ENCODE measurements around the gene U2AF2.

U2AF2 gene

DNA sequence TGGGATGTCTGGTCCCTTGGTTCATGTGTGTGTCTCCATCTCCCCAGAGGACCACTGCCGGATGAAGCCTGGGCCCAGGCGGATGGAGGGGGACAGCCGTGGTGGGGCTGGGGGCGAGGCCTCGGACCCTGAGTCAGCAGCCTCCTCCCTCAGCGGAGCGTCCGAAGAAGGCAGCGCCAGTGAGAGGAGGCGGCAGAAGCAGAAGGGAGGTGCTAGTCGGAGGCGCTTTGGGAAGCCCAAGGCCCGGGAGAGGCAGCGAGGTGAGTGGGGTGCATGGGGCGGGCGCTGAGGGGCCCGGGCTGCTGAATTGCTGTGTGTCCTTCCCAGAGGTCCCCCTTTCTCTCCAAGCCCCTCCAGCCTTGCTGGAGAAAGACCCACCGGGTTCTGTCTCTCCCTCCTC, 3.6 kb upstream of the U2AF2 start:
- DNase-seq (ENCODE audit: low spot score), result no peak
- no peaks in the 10 kb centered on the region for H3K27me3 Mint-ChIP-seq (ENCODE audit: low read depth)
- H3K9me3 Mint-ChIP-seq, result no peaks in the 10 kb centered on the region
- H3K27ac Mint-ChIP-seq, result no peak overlapping the region
- H3K36me3 Mint-ChIP-seq (ENCODE audit: low read depth), result peaks cover 18% of the 10 kb centered on the region
- H3K4me3 Mint-ChIP-seq, result no peak overlapping the region
- H3K4me1 Mint-ChIP-seq (ENCODE audit: low read depth), result peaks cover 20% of the 10 kb centered on the region

DNA sequence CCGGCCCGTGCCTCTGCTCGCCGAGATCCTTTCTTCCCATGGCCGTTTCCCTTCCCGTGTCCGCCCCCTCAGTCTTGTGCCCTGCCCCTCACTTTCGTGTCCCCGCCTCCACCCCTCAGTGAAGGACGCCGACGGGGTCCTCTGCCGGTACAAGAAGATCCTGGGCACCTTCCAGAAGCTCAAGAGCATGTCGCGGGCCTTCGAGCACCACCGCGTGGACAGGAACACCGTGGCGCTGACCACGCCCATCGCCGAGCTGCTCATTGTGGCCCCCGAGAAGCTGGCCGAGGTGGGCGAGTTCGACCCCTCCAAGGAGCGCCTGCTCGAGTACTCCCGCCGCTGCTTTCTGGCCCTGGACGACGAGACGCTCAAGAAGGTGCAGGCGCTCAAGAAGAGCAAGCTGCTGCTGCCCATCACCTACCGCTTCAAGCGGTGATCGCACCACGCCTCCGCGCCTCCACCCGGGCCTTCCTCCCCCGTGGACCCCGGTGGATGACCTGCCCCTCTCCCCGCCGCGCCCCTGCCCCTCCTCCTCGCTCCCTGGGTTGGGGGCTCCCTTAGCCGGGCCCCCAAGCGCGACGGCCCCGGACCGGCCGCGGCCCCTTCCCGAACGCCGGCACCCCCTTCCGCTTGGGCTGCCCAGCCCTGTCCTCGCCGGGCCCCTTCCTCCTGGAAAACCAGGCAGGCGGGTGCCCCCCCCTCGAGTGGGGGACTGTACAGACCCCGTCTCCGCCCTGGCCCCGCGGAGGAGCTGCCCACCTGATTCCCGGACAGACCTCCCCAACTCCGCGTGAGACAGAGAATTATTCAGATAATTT, 2.3 kb upstream of the U2AF2 start:
- Mint-ChIP-seq H3K36me3 (ENCODE audit: low read depth) (peaks cover 26% of the 10 kb centered on the region), H3K27me3 (ENCODE audit: low read depth) (no peaks in the 10 kb centered on the region), H3K27ac (peak overlapping the region; percentile 49), H3K9me3 (no peaks in the 10 kb centered on the region), H3K4me3 (peak overlapping the region; percentile 46), H3K4me1 (ENCODE audit: low read depth) (peaks cover 26% of the 10 kb centered on the region)
- no peak for DNase-seq (ENCODE audit: low spot score)

DNA sequence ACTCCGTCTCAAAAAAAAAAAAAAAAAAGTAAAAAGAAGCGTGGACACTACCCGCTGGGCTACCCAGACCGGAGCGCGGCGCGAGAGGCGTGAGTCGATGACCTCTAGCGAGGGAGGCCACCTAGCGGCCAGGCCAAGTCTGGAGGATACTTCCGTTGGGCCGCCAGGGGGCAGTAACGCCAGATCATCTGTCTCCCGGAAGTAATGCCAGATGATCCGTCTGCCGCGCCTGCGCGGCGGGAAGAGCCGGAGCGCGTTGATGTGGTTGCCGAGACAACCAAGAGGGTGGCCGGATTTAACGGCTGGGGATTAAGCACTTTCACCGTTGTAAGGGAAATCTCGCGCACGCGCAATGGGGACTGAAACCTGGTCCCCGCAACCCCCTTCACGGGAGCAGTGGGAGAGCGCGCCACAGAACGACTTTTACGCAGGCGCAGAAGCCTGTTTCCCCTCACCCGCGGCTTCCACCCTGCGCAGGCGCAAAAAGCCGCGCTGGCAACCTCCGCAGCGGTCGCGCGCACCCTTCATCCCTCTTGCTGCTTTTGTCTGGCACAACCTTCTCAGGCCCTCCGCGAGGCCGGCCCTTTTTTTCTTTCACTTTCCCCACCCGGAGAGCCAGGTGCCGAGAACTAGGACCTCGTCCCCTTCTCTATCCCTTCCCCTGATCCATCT, 1.0 kb upstream of the U2AF2 start:
- H3K4me1 Mint-ChIP-seq (ENCODE audit: low read depth), result peaks cover 26% of the 10 kb centered on the region
- peaks cover 30% of the 10 kb centered on the region for H3K36me3 Mint-ChIP-seq (ENCODE audit: low read depth)
- peak overlapping the region; percentile 89 for H3K4me3 Mint-ChIP-seq
- H3K27me3 Mint-ChIP-seq (ENCODE audit: low read depth), result no peaks in the 10 kb centered on the region
- H3K27ac Mint-ChIP-seq, result peak overlapping the region; percentile 96
- H3K9me3 Mint-ChIP-seq, result no peaks in the 10 kb centered on the region
- peak; percentile 98 for DNase-seq (ENCODE audit: low spot score)

DNA sequence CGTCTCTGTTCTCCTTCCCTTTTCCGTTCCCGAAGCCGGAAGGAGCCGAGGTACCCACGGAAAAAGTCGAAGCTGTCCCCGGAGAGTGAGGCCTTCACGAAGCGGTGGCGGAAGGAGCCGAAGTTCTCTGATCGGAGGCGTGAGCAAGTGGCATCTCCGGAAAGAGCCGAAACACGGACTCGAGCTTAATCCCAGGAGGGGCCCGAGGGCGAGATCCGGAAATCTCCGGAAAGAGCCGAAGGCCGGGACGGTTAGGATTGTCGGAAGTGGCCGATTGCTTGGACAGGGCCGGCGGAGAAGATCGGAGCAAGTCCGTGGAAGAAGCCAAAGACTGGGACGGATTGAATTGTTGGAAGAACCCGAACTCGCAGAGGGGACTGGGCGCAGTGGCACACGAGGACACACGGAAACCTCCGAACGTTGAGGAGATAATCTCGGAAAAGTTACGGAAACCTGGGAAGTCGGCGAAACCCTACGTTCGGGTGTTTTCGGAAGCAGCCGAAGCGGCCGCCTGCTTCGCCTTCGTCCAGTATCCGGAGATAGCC, 440 bp upstream of the U2AF2 start:
- peak overlapping the region; percentile 96 for H3K27ac Mint-ChIP-seq
- peak overlapping the region; percentile 89 for H3K4me3 Mint-ChIP-seq
- peaks cover 26% of the 10 kb centered on the region for H3K4me1 Mint-ChIP-seq (ENCODE audit: low read depth)
- no peaks in the 10 kb centered on the region for H3K27me3 Mint-ChIP-seq (ENCODE audit: low read depth)
- H3K36me3 Mint-ChIP-seq (ENCODE audit: low read depth), result peaks cover 31% of the 10 kb centered on the region
- no peaks in the 10 kb centered on the region for H3K9me3 Mint-ChIP-seq
- peak; percentile 99 for DNase-seq (ENCODE audit: low spot score)

DNA sequence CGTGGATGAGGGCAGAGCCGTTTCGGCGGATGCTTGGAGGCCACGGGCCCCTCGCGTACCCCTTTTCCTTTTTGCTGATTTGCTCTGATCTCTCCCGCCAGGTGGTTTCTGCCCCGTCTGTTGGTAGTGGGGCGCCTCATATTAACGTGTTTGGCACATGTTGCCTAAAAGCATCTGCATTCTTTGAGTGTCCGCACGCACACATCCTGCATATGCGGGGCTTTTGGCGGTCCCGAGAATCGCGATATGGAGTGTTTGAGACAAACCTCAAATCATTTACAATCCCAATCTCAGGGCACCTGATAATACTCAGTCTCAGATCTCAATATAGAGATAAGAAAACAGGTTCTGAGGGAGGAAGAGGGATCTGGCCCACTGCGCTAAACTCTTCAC, 809 bp downstream of the U2AF2 start:
- no peaks in the 10 kb centered on the region for H3K9me3 Mint-ChIP-seq
- H3K36me3 Mint-ChIP-seq (ENCODE audit: low read depth), result peaks cover 35% of the 10 kb centered on the region
- no peaks in the 10 kb centered on the region for H3K27me3 Mint-ChIP-seq (ENCODE audit: low read depth)
- peaks cover 25% of the 10 kb centered on the region for H3K4me1 Mint-ChIP-seq (ENCODE audit: low read depth)
- H3K4me3 Mint-ChIP-seq, result peak overlapping the region; percentile 91
- H3K27ac Mint-ChIP-seq, result peak overlapping the region; percentile 96
- no peak for DNase-seq (ENCODE audit: low spot score)

DNA sequence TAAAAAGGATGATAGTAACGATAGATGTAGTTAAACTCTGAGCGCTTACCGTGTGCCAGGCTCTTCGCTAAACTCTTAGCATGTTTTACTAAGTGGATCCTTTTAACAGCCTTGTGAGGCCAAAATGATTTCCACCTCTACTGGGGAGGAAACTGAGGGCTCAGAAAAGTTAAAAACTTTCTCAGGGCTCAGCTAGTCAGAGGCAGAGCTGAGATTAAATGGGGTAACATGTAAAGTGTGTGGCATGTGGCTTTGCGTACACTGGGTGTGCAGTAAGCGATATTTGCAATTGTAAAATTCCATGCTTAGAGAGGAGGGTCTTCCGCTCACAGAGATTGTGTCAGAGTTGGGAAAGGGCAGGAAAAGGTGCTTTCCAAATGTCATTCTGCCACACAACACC, 1.7 kb downstream of the U2AF2 start:
- H3K4me3 Mint-ChIP-seq, result peak overlapping the region; percentile 91
- peak overlapping the region; percentile 96 for H3K27ac Mint-ChIP-seq
- DNase-seq (ENCODE audit: low spot score), result no peak
- no peaks in the 10 kb centered on the region for H3K27me3 Mint-ChIP-seq (ENCODE audit: low read depth)
- H3K4me1 Mint-ChIP-seq (ENCODE audit: low read depth), result peaks cover 25% of the 10 kb centered on the region
- no peaks in the 10 kb centered on the region for H3K9me3 Mint-ChIP-seq
- peaks cover 36% of the 10 kb centered on the region for H3K36me3 Mint-ChIP-seq (ENCODE audit: low read depth)

DNA sequence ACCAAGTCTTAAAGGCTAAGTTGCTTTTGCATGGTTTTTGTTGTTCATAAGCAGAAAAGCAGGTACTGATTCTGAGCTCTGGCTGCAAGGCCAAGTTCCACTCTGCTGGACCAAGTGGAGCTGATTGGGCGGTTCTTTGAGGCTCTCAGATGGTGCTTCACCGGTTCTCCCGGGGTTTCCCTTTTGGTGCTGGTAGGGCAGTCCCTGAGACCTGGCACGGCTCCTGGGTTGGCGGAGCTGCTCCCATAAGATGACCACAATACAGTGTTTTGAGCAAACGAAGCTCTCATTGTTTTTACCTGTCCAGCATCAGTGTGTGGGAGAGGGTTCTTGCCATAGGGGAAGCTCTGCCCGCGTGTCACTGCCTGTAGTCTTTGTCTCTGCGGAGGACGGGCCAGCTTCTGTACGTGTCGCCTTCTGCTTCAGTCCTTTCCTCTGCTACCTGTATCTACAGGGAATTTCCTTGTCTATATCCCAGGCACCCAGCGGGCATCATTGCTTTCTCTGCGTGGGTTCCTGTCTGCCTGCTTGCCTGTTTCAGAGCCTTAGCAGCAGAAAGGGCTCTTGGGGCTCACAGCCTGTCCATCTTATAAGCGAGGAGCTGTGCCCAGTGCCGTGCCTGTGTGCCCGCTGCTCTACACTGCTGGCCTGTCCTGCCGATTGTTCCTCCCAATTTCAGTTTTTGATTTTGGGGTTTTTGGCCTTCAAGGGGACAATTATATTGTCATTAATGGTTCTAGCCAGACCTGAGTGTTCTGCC, 2.3 kb downstream of the U2AF2 start:
- Mint-ChIP-seq H3K27ac (peak overlapping the region; percentile 63), H3K36me3 (ENCODE audit: low read depth) (peaks cover 42% of the 10 kb centered on the region), H3K27me3 (ENCODE audit: low read depth) (no peaks in the 10 kb centered on the region), H3K9me3 (no peaks in the 10 kb centered on the region), H3K4me3 (peak overlapping the region; percentile 91), H3K4me1 (ENCODE audit: low read depth) (peaks cover 24% of the 10 kb centered on the region)
- DNase-seq (ENCODE audit: low spot score), result no peak

DNA sequence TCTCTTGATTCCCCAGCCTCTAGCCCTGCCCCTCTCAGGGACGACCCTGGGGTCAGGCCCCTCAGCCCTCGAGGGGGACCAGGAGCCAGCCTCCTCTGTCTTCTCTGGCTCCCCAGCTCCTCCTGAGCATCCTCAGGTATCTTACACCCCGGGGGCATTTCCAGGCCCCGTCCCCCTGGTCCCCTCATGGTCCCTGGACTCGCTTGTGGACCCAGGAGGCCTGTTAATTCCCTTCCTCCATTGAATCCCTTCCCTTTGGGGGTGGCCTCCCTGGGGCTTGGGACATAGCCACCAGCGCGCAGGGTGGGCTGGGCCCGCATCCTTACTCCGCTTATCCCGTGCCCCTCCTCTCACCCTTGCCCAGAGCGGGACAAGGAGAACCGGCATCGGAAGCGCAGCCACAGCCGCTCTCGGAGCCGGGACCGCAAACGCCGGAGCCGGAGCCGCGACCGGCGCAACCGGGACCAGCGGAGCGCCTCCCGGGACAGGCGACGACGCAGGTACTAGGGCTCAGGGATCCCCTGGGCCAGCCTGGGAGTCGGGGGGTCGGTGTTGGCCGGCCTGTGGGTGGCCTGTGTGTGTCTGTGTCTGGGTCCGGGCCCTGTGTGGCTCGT, 4.1 kb downstream of the U2AF2 start:
- Mint-ChIP-seq H3K27ac (no peak overlapping the region), H3K36me3 (ENCODE audit: low read depth) (peaks cover 58% of the 10 kb centered on the region), H3K4me3 (no peak overlapping the region), H3K27me3 (ENCODE audit: low read depth) (no peaks in the 10 kb centered on the region), H3K9me3 (no peaks in the 10 kb centered on the region), H3K4me1 (ENCODE audit: low read depth) (peaks cover 24% of the 10 kb centered on the region)
- DNase-seq (ENCODE audit: low spot score), result no peak

GRCh38 chr19:55659822-55660221, 5.0 kb downstream of the U2AF2 start:
- Mint-ChIP-seq H3K36me3 (ENCODE audit: low read depth) (peaks cover 64% of the 10 kb centered on the region), H3K4me3 (no peak overlapping the region), H3K4me1 (ENCODE audit: low read depth) (peaks cover 24% of the 10 kb centered on the region), H3K9me3 (no peaks in the 10 kb centered on the region), H3K27ac (no peak overlapping the region), H3K27me3 (ENCODE audit: low read depth) (no peaks in the 10 kb centered on the region)
- no peak for DNase-seq (ENCODE audit: low spot score)

DNA sequence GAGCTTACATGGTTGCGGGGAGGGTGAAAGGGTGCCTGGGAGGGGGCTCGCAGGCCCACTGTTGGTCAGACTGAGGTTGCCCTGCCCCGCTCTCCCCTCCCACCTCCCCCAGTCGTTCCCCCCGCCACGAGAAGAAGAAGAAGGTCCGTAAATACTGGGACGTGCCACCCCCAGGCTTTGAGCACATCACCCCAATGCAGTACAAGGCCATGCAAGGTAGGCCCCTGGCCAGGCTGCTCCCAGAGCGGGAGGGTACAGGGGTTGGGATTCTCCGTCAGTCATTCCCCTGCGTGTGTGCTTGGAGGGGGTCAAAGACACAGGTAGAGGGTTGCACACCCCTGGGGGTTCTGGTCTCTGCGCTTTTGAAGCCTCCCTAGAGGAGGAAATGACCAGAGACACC, 5.6 kb downstream of the U2AF2 start:
- no peaks in the 10 kb centered on the region for H3K9me3 Mint-ChIP-seq
- H3K27me3 Mint-ChIP-seq (ENCODE audit: low read depth), result no peaks in the 10 kb centered on the region
- DNase-seq (ENCODE audit: low spot score), result no peak
- H3K4me1 Mint-ChIP-seq (ENCODE audit: low read depth), result peaks cover 24% of the 10 kb centered on the region
- peaks cover 65% of the 10 kb centered on the region for H3K36me3 Mint-ChIP-seq (ENCODE audit: low read depth)
- no peak overlapping the region for H3K27ac Mint-ChIP-seq
- no peak overlapping the region for H3K4me3 Mint-ChIP-seq

GRCh38 chr19:55660991-55661390, 6.2 kb downstream of the U2AF2 start:
- Mint-ChIP-seq H3K9me3 (no peaks in the 10 kb centered on the region), H3K36me3 (ENCODE audit: low read depth) (peaks cover 61% of the 10 kb centered on the region), H3K27ac (no peak overlapping the region), H3K4me3 (no peak overlapping the region), H3K27me3 (ENCODE audit: low read depth) (no peaks in the 10 kb centered on the region), H3K4me1 (ENCODE audit: low read depth) (peaks cover 20% of the 10 kb centered on the region)
- DNase-seq (ENCODE audit: low spot score), result no peak

DNA sequence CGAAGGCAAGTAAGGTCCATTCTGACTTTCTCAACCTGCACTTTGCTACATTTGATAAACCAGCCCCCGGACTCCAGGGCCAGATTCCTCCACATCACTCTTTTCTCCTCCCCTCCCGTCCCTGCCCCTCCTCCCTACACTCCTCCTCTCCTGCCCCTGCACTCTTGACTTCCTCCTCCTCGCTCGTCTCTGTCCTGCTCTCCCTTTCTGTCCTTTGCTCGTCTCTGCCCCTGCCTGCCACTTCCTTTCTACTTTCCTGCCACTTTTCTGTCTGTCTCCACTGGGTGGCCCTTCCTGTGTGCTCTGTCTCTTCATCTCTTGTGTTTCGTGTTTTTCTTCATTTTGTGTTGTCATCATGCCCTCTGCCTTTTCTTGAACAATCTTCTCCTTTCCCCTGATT, 7.0 kb downstream of the U2AF2 start:
- no peak overlapping the region for H3K4me3 Mint-ChIP-seq
- H3K36me3 Mint-ChIP-seq (ENCODE audit: low read depth), result peaks cover 61% of the 10 kb centered on the region

GRCh38 chr19:55663846-55664536, 9.2 kb downstream of the U2AF2 start:
- H3K36me3 Mint-ChIP-seq (ENCODE audit: low read depth), result peaks cover 68% of the 10 kb centered on the region
- H3K4me1 Mint-ChIP-seq (ENCODE audit: low read depth), result peaks cover 3% of the 10 kb centered on the region
- no peak for DNase-seq (ENCODE audit: low spot score)
- H3K4me3 Mint-ChIP-seq, result no peak overlapping the region
- no peaks in the 10 kb centered on the region for H3K27me3 Mint-ChIP-seq (ENCODE audit: low read depth)
- H3K9me3 Mint-ChIP-seq, result no peaks in the 10 kb centered on the region
- H3K27ac Mint-ChIP-seq, result no peak overlapping the region

More for the DNA sequence above, 7.0 kb downstream of the U2AF2 start:
- Mint-ChIP-seq H3K9me3 (no peaks in the 10 kb centered on the region), H3K27ac (no peak overlapping the region), H3K27me3 (ENCODE audit: low read depth) (no peaks in the 10 kb centered on the region), H3K4me1 (ENCODE audit: low read depth) (peaks cover 14% of the 10 kb centered on the region)
- no peak for DNase-seq (ENCODE audit: low spot score)

All from T-helper 2 cell treated with Interferon-gamma antibody and Interleukin-4, amounts not matched to agents 5 μg/mL and 100 μg/mL, for 36 hours (primary cell).